NT2/D1 (cell line): ENCODE results near the gene SETD7.

Source experiments
- SUZ12 ChIP-seq: IDR thresholded peaks from 2 replicates; pipeline ENCODE4 v1.6.1; 2011; ENCODE audit not compliant: insufficient read length, insufficient read depth; ENCODE audit errors: extremely low read depth
- ZNF274 ChIP-seq: IDR thresholded peaks from 2 replicates; pipeline ENCODE4 v1.6.1; 2011; ENCODE audit warnings: mild to moderate bottlenecking, low read depth, low read length

DNA sequence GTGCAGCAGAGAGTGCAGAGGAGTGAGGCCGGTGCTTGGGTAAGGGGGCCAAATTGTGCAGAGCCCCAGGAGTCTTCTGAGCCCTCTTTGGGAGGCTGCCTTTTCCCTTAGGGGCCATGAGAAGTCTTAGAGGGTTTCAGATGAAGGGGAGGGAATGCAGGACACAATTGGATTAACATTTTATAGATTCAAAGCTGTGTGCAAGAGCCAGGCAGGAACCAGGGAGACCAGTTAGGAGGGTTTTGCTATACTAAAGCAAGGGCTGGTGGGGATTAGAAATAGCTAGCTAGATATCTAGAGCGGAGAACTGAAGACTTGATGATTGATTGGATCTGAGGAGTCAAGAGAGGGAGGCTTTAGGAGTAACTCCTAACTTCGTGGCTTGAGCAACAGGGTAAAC lies 49.5 kb upstream of the SETD7 start:
- TF ChIP-seq ZNF274 = no peak
- no peak for TF ChIP-seq SUZ12
